CD4-positive, alpha-beta T cell treated with Interleukin-12 subunit alpha and Interleukin-12 subunit beta, for 1 hour (primary cell): ENCODE results near the gene PRDM10.
A peak's percentile ranks its signal among the peaks of the same experiment; 100 is the strongest.
"Not testable (repeated sequence)": the region's sequence is repeated elsewhere in the genome, so short reads cannot be mapped to it uniquely, and the experiment has no call there.

ENCODE experiments used
- DNase-seq: peaks from one replicate; pipeline ENCODE4 v3.0.0-alpha.2; 2020

The PRDM10 gene

DNA sequence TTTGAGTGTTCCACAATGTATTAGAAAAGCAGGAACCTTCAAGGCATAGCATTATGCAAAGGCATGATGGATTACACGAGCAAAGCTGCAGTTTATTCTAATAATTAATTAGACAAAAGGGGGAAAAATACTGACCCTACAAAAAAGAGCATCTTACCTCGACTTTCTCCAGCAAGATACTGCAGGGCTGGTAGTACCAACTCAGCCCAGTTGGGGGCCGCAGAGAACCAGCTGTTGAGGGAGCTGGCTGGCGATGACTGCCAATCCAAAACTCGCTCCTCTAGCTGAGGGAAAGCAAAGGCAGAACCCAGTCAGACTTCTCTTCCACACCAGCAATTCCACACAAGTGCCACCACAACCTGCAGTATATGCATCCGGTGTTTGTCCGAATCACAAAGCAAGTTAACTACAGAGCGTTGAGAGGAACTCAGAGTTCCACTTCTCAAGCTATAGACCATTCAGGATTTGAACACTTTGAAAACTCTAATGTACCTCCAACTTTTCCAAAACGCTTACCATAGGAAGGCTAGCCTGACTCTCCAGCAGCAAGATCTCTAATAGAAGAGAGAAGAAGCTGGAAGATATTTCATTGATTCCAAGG is 121.0 kb downstream of the PRDM10 start:
- DNase-seq, result peak; percentile 39

DNA sequence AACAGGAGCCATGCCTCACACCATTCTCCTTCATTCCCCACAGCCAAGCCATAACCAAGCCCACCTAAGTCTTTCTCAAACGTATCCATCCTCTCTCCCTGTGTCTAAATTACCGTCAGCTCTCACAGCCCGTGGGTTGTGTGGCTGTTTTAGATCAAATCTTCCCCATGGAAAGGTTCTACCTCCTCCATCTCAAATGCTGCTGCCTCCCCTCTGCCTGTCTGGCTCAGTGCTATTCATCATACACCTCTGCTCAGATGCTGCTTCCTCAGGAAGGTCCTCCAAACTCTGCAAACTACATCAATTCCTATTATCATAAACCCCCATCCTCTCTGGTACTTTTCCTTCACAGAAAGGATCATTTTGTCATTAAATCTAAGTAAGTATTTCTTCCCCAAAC is 122.3 kb downstream of the PRDM10 start:
- DNase-seq, result no peak

GRCh38 chr11:129871914-129872313 is 130.7 kb downstream of the PRDM10 start:
- DNase-seq, result no peak

GRCh38 chr11:129868626-129869025 is 134.0 kb downstream of the PRDM10 start:
- DNase-seq, result not testable (repeated sequence)

- no peak for DNase-seq
Observed at GRCh38 chr11:129866311-129866710, 136.3 kb downstream of the PRDM10 start.

GRCh38 chr11:129865701-129866100 is 136.9 kb downstream of the PRDM10 start:
- no peak for DNase-seq

- no peak for DNase-seq
Observed at GRCh38 chr11:129864811-129865210, 137.8 kb downstream of the PRDM10 start.

GRCh38 chr11:129861702-129862522 is 140.7 kb downstream of the PRDM10 start:
- no peak for DNase-seq

- no peak for DNase-seq
Observed at GRCh38 chr11:129856036-129856435, 146.6 kb downstream of the PRDM10 start.

GRCh38 chr11:129855086-129855485 is 147.5 kb downstream of the PRDM10 start:
- no peak for DNase-seq

DNA sequence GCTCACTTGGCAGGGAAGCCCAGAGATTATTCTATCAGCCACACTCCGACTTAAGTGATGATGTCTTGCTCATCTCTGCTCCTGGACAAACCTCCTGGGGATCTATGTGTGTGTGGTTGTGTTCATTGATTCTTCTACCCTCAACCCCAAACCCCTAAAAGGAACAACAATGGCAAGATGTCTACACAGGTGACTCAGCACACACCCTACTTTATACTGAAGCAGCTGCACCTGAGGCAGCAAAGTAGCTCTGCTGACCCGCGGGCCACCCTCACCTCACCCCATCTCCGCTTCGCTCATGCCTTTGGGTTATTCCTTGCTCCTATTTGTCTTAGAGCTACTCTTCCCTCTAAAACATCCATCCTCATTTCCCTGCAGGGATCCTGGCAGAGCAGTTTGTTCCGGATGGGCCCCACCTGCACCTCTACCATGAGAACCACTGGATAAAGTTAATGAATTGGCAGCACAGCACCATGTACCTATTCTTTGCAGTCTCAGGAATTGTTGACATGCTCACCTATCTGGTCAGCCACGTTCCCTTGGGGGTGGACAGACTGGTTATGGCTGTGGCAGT is 148.3 kb downstream of the PRDM10 start:
- DNase-seq, result no peak

DNA sequence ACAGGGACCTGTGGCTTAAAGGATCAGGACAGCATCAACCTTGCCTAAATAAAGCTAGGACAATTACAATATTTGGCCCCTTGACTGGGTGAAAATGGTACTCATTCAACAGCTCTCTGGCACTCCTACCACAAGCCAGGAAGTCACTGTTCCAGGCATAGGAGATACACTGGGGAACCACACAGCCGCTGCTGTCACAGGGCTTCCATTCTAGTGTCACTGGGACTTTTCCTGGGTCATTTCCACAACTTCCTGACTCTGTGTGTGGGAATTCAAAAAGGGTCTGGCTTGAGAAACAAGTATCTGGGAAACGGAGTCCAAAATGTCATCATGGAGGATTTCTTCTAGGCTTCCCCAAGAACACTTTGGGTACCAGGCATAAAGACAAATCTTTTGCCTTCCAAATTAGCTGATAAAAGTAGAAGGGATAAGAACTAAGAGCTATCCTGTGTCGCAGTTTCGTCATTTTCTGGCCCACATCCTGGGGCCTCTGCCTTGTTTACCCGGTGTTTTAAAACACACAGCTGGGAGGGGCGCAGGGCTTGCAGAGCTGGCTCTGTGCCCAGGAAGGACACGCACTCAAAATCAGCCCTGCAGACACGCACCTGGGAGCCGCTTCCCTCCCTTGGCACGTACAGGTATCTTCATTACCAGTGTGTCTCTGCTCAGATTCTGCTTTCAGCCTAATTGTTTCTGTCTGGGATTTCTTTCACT is 149.0 kb downstream of the PRDM10 start:
- DNase-seq, result peak; percentile 74

- DNase-seq, result no peak
Observed at GRCh38 chr11:129852125-129852740, 150.4 kb downstream of the PRDM10 start.
